ENCODE results near the gene RPAIN. TPM values are rescaled to one million over a fixed set of nuclear protein-coding genes. Genes with fewer than 3 reads are reported as not detected.
"Not testable (repeated sequence)": the region's sequence is repeated elsewhere in the genome, so short reads cannot be mapped to it uniquely, and the experiment has no call there.

Gene RPAIN
- total and polyA plus RNA-seq, 12 donors = 22.6 to 47.0 (median 29.8) TPM

DNA sequence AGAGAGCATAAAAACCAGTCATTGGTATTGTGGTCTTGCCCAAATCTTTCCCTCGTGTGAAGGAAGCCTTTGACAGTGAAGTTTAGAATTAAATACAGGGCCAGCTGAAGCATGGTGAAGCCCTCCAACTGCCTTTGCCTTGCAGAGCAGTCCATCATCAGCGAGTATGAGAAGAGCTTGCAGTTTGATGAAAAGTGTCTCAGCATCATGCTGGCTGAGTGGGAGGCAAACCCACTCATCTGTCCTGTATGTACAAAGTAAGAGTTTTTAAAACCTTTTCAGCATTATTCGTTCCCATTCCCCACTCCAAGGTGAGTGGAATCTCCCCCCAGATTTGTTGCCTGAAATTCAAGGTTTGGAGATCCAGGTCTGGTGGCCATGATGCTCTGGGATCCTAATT, 5.8 kb downstream of the RPAIN start:
- no peak for ATAC-seq
- no peak for DNase-seq
- Histone ChIP-seq H3K36me3 (peaks cover 0 to 98% (median 53%) of the 10 kb centered on the region in 9 donors), H3K27ac (no peak overlapping the region), H3K9me3 (no peaks in the 10 kb centered on the region), H3K4me3 (no peak overlapping the region), H3K27me3 (no peaks in the 10 kb centered on the region), H3K4me1 (peaks cover 0 to 13% (median 8%) of the 10 kb centered on the region in 9 donors)
- intact Hi-C loops (cut with DNase I) = no loop called here
- no peak for TF ChIP-seq CTCF (IDR thresholded peaks at IDR 0.05)
- 77 to 88% methylated on average over 3 of the region's 3 CpGs for WGBS, 2 donors

- no peak overlapping the region for H3K4me3 ChIP-seq
- no peaks in the 10 kb centered on the region for H3K9me3 ChIP-seq
- no peaks in the 10 kb centered on the region for H3K27me3 ChIP-seq
- DNase-seq (no peak), ATAC-seq (no peak)
- H3K4me1 ChIP-seq = peaks cover 0 to 12% (median 0%) of the 10 kb centered on the region in 9 donors
- no peak for TF ChIP-seq CTCF (IDR thresholded peaks at IDR 0.05)
- WGBS, 2 donors = 84 to 88% methylated on average over 3 of the region's 3 CpGs
- intact Hi-C loops (cut with DNase I) = no loop called here
- peaks cover 0 to 100% (median 75%) of the 10 kb centered on the region in 9 donors for H3K36me3 ChIP-seq
- H3K27ac ChIP-seq = no peak overlapping the region
Observed at GRCh38 chr17:5429191-5429887, 9.4 kb downstream of the RPAIN start.

DNA sequence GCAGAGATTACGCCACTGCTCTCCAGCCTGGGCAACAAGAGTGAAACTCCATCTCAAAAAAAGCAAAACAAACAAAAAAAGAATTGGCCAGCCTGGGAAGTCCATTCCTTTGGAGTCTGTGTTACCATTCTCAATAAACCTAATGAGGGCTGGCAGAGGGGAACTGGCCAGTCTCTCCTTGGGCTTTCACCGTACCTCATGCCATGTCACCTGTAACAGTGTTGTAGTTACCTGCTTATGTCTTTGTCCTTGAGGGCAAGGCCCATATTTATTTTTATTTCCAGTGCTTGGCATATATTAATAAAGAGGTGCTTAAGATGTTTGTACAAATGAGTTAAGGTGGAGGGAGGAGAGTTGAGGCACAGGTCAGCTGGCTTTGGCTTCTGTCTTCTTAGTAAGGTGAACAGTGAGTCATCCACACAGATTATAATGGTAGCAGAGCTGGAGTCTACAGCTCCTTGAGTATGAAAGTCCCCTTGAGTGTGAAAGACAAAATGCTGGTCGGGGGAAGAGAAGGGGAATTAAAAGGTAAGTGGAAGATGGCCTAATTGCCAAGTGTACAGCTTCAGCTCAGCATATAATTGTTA, 10.5 kb downstream of the RPAIN start:
- Histone ChIP-seq H3K9me3 (no peaks in the 10 kb centered on the region), H3K4me3 (no peak overlapping the region), H3K36me3 (peaks cover 0 to 100% (median 75%) of the 10 kb centered on the region in 9 donors), H3K27ac (no peak overlapping the region), H3K4me1 (peaks cover 0 to 13% (median 5%) of the 10 kb centered on the region in 9 donors), H3K27me3 (no peaks in the 10 kb centered on the region)
- no peak for ATAC-seq
- no peak for TF ChIP-seq CTCF (IDR thresholded peaks at IDR 0.05)
- DNase-seq = no peak
- intact Hi-C loops (cut with DNase I) = loop anchor here in 1 of 10 donors (10.0 kb wide), 1 partner anchor 186 kb away; no protein-coding TSS in a partner anchor
- WGBS, 2 donors = 92 to 98% methylated on average over 3 of the region's 3 CpGs

DNA sequence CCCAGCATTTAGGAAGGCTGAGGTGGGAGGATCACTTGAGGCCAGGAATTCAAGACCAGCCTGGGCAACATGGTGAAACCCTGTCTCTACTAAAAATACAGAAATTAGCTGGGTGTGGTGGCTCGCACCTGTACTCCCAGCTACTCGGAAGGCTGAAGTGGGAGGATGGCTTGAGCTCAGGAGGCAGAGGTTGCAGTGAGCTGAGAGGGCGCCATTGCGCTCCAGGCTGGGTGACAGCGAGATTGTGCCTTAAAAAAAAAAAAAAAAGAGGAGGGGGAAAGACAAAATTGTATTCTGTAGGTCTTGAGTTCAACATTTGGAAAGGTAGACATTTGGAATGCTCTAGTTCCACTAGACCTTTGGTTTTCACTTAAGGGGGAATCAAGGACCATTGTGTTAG, 11.3 kb downstream of the RPAIN start:
- H3K4me3 ChIP-seq, ATAC-seq, H3K27ac ChIP-seq, H3K9me3 ChIP-seq, H3K27me3 ChIP-seq, DNase-seq: not testable (repeated sequence)
- H3K36me3 ChIP-seq = peaks cover 0 to 100% (median 67%) of the 10 kb centered on the region in 9 donors
- 81 to 92% methylated on average over 5 of the region's 5 CpGs for WGBS, 2 donors
- intact Hi-C loops (cut with DNase I) = loop anchor here in 1 of 10 donors (10.0 kb wide), 1 partner anchor 186 kb away; no protein-coding TSS in a partner anchor
- peaks cover 0 to 13% (median 5%) of the 10 kb centered on the region in 9 donors for H3K4me1 ChIP-seq
